HEK293 (cell line): ENCODE data around the gene KLHL7.

ENCODE experiments used
- CTCF ChIA-PET: fragments of 350-600 bp; formaldehyde crosslinking; extraction: SDS; loops from one replicate; lab custom pipeline; 2021; ENCODE audit warnings: antibody characterized with exemption; lab: Yijun Ruan, JAX
- POLR2A ChIA-PET: fragments of 300-600 bp; formaldehyde crosslinking; extraction: SDS; loops from one replicate; lab custom pipeline; 2020; ENCODE audit warnings: antibody characterized with exemption, inconsistent platforms; lab: Yijun Ruan, JAX
- H3K27ac ChIP-seq: fragments of 200-500 bp; sonication (Bioruptor generic); 2 replicates; pipeline ENCODE4 v1.5.1; 2014; ENCODE audit warnings: low read depth, low read length, control low read depth, inconsistent platforms; ENCODE audit errors: extremely low read depth
- H3K36me3 ChIP-seq, 2 experiments: fragments of 200-500 bp in 1 of 2; sonication (Bioruptor generic) in 1 of 2; 1 replicate in 1 of 2; 2 replicates in 1 of 2; pipeline ENCODE4 v1.5.1; 2014 to 2017; ENCODE audit warnings: inconsistent platforms in 2 of 2, low read length in 2 of 2; ENCODE audit not compliant: control insufficient read depth in 2 of 2, insufficient read depth in 1 of 2
- H3K4me1 ChIP-seq: fragments of 200-500 bp; sonication (Bioruptor generic); 2 replicates; pipeline ENCODE4 v1.5.1; 2014; ENCODE audit warnings: mild to moderate bottlenecking, low read length, inconsistent platforms; ENCODE audit not compliant: control insufficient read depth, insufficient read depth
- H3K4me3 ChIP-seq: 2 replicates; pipeline ENCODE4 v1.5.1; 2011; ENCODE audit warnings: low read depth, mild to moderate bottlenecking, control low read depth, low read length, moderate library complexity
- H3K9me3 ChIP-seq: fragments of 200-500 bp; sonication (Bioruptor generic); 2 replicates; pipeline ENCODE4 v1.5.1; 2014; ENCODE audit warnings: low read depth, low read length, inconsistent platforms; ENCODE audit not compliant: control insufficient read depth, insufficient read depth
- FEZF1 ChIP-seq: fragments of 450-650 bp; formaldehyde crosslinking; IDR thresholded peaks from 2 replicates; pipeline ENCODE4 v1.5.1; 2016; ENCODE audit warnings: missing biosample characterization, missing genetic modification characterization
- ZNF133 ChIP-seq: fragments of 450-650 bp; formaldehyde crosslinking; IDR thresholded peaks from 2 replicates; pipeline ENCODE4 v1.5.1; 2016; ENCODE audit warnings: missing biosample characterization, missing genetic modification characterization
- ZNF138 ChIP-seq: fragments of 450-650 bp; formaldehyde crosslinking; IDR thresholded peaks from 2 replicates; pipeline ENCODE4 v1.5.1; 2016; ENCODE audit warnings: missing biosample characterization, missing genetic modification characterization, borderline replicate concordance
- ZNF677 ChIP-seq: fragments of 450-650 bp; IDR thresholded peaks from 2 replicates; pipeline ENCODE4 v1.5.0; 2018; ENCODE audit warnings: missing biosample characterization, mild to moderate bottlenecking, missing genetic modification characterization, moderate library complexity
- ZNF776 ChIP-seq: fragments of 450-650 bp; formaldehyde crosslinking; IDR thresholded peaks from 2 replicates; pipeline ENCODE4 v1.5.0; 2017; ENCODE audit warnings: missing biosample characterization, missing genetic modification characterization, borderline replicate concordance
- ZNF777 ChIP-seq: fragments of 450-650 bp; formaldehyde crosslinking; IDR thresholded peaks from 2 replicates; pipeline ENCODE4 v1.5.1; 2017; ENCODE audit warnings: missing biosample characterization, missing genetic modification characterization, borderline replicate concordance
- TF ChIP-seq, protein P1 (sequence below): fragments of 450-650 bp; formaldehyde crosslinking; IDR thresholded peaks from 2 replicates; pipeline ENCODE4 v1.5.0; 2017; ENCODE audit warnings: missing biosample characterization, missing genetic modification characterization, borderline replicate concordance
- TF ChIP-seq, protein P2 (sequence below): fragments of 450-650 bp; formaldehyde crosslinking; IDR thresholded peaks from 2 replicates; pipeline ENCODE4 v1.5.1; 2016; ENCODE audit warnings: missing biosample characterization, missing genetic modification characterization
- TF ChIP-seq, protein P3 (sequence below): fragments of 450-650 bp; formaldehyde crosslinking; IDR thresholded peaks from 2 replicates; pipeline ENCODE4 v1.5.1; 2016; ENCODE audit warnings: missing biosample characterization, missing genetic modification characterization, borderline replicate concordance
- TF ChIP-seq, protein P4 (sequence below): fragments of 450-650 bp; formaldehyde crosslinking; IDR thresholded peaks from 2 replicates; pipeline ENCODE4 v1.5.1; 2016; ENCODE audit warnings: missing biosample characterization, missing genetic modification characterization
- TF ChIP-seq, protein P5 (sequence below): fragments of 450-650 bp; formaldehyde crosslinking; conservative IDR thresholded peaks from 2 replicates; pipeline ENCODE4 v1.5.1; 2016; ENCODE audit warnings: low read depth, missing biosample characterization, missing genetic modification characterization

Gene KLHL7

DNA sequence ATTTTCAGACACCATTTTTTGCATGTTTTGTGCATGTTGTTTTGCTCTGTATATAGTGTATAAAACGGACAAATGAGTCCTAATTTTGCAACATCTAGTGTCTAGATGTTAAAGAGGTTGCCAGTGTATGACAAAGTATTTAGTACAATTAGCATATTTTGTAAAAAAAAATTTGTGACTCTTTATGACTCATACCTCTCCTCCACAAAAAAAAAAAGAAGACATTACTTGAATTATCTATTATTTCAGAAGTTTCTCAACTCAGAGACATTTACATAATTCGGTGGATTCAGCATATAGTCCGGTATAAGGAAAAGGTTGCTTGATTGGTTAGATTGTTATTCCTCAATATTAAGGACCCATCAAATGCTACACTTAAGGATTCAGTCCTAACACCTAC lies 102.3 kb downstream of the KLHL7 start (continued):
- TF ChIP-seq, protein P1, sequence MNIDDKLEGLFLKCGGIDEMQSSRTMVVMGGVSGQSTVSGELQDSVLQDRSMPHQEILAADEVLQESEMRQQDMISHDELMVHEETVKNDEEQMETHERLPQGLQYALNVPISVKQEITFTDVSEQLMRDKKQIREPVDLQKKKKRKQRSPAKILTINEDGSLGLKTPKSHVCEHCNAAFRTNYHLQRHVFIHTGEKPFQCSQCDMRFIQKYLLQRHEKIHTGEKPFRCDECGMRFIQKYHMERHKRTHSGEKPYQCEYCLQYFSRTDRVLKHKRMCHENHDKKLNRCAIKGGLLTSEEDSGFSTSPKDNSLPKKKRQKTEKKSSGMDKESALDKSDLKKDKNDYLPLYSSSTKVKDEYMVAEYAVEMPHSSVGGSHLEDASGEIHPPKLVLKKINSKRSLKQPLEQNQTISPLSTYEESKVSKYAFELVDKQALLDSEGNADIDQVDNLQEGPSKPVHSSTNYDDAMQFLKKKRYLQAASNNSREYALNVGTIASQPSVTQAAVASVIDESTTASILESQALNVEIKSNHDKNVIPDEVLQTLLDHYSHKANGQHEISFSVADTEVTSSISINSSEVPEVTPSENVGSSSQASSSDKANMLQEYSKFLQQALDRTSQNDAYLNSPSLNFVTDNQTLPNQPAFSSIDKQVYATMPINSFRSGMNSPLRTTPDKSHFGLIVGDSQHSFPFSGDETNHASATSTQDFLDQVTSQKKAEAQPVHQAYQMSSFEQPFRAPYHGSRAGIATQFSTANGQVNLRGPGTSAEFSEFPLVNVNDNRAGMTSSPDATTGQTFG (tag by site-specific recombination): no peak
- TF ChIP-seq ZNF677 (tag by site-specific recombination) (no peak), ZNF133 (tag by site-specific recombination) (no peak), ZNF777 (no peak)
- TF ChIP-seq, protein P2, sequence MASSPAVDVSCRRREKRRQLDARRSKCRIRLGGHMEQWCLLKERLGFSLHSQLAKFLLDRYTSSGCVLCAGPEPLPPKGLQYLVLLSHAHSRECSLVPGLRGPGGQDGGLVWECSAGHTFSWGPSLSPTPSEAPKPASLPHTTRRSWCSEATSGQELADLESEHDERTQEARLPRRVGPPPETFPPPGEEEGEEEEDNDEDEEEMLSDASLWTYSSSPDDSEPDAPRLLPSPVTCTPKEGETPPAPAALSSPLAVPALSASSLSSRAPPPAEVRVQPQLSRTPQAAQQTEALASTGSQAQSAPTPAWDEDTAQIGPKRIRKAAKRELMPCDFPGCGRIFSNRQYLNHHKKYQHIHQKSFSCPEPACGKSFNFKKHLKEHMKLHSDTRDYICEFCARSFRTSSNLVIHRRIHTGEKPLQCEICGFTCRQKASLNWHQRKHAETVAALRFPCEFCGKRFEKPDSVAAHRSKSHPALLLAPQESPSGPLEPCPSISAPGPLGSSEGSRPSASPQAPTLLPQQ (tag by site-specific recombination): no peak
- TF ChIP-seq, protein P3, sequence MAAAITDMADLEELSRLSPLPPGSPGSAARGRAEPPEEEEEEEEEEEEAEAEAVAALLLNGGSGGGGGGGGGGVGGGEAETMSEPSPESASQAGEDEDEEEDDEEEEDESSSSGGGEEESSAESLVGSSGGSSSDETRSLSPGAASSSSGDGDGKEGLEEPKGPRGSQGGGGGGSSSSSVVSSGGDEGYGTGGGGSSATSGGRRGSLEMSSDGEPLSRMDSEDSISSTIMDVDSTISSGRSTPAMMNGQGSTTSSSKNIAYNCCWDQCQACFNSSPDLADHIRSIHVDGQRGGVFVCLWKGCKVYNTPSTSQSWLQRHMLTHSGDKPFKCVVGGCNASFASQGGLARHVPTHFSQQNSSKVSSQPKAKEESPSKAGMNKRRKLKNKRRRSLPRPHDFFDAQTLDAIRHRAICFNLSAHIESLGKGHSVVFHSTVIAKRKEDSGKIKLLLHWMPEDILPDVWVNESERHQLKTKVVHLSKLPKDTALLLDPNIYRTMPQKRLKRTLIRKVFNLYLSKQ (tag by site-specific recombination): no peak

DNA sequence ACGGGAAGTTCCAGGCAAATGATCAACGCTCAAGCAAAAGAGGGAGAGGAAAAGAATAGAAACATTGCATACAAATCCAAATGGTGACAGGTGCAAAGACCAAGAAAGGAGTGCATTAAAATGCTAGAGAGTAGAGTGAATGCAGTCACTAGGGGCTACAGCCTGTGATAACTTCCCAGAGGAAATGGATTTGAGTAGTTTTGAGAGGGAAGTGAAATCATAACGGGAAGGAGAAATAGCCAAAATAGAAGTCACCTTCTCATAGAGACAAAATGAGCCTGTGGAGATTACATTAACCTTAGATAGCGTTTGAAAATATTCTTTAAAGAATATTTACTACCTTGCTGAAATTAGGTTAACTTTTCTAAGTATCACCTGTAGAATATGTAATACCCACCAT lies 102.7 kb downstream of the KLHL7 start:
- Histone ChIP-seq H3K36me3 (no peaks in the 10 kb centered on the region), H3K27ac (no peak overlapping the region), H3K4me3 (no peak overlapping the region), H3K4me1 (no peaks in the 10 kb centered on the region), H3K9me3 (no peaks in the 10 kb centered on the region)
- TF ChIP-seq ZNF776 (tag by site-specific recombination) (no peak), ZNF777 (no peak), FEZF1 (no peak), ZNF138 (tag by site-specific recombination) (no peak)
- TF ChIP-seq, protein P4, sequence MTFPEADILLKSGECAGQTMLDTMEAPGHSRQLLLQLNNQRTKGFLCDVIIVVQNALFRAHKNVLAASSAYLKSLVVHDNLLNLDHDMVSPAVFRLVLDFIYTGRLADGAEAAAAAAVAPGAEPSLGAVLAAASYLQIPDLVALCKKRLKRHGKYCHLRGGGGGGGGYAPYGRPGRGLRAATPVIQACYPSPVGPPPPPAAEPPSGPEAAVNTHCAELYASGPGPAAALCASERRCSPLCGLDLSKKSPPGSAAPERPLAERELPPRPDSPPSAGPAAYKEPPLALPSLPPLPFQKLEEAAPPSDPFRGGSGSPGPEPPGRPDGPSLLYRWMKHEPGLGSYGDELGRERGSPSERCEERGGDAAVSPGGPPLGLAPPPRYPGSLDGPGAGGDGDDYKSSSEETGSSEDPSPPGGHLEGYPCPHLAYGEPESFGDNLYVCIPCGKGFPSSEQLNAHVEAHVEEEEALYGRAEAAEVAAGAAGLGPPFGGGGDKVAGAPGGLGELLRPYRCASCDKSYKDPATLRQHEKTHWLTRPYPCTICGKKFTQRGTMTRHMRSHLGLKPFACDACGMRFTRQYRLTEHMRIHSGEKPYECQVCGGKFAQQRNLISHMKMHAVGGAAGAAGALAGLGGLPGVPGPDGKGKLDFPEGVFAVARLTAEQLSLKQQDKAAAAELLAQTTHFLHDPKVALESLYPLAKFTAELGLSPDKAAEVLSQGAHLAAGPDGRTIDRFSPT: no peak
- TF ChIP-seq, protein P5, sequence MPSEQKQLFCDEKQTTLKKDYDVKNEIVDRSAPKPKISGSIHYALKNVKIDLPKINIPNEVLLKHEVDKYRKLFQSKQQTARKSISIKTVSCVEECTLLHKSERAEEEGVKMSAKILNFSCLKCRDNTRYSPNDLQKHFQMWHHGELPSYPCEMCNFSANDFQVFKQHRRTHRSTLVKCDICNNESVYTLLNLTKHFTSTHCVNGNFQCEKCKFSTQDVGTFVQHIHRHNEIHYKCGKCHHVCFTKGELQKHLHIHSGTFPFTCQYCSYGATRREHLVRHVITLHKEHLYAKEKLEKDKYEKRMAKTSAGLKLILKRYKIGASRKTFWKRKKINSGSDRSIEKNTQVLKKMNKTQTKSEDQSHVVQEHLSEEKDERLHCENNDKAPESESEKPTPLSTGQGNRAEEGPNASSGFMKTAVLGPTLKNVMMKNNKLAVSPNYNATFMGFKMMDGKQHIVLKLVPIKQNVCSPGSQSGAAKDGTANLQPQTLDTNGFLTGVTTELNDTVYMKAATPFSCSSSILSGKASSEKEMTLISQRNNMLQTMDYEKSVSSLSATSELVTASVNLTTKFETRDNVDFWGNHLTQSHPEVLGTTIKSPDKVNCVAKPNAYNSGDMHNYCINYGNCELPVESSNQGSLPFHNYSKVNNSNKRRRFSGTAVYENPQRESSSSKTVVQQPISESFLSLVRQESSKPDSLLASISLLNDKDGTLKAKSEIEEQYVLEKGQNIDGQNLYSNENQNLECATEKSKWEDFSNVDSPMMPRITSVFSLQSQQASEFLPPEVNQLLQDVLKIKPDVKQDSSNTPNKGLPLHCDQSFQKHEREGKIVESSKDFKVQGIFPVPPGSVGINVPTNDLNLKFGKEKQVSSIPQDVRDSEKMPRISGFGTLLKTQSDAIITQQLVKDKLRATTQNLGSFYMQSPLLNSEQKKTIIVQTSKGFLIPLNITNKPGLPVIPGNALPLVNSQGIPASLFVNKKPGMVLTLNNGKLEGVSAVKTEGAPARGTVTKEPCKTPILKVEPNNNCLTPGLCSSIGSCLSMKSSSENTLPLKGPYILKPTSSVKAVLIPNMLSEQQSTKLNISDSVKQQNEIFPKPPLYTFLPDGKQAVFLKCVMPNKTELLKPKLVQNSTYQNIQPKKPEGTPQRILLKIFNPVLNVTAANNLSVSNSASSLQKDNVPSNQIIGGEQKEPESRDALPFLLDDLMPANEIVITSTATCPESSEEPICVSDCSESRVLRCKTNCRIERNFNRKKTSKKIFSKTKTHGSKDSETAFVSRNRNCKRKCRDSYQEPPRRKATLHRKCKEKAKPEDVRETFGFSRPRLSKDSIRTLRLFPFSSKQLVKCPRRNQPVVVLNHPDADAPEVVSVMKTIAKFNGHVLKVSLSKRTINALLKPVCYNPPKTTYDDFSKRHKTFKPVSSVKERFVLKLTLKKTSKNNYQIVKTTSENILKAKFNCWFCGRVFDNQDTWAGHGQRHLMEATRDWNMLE (tag by site-specific recombination): no peak
- POLR2A ChIA-PET: no interaction called here
- CTCF ChIA-PET: no interaction called here
